ENCODE measurements around the gene C3orf52. TPM values are rescaled to one million over a fixed set of nuclear protein-coding genes. Genes with fewer than 3 reads are reported as not detected.

The C3orf52 gene
- total and polyA plus RNA-seq, 10 of the 15 experiments (the other 5 are each of a cell fraction or from before 2014, with no cell fraction given): 0.15 to 1.9 (median 0.73) TPM

DNA sequence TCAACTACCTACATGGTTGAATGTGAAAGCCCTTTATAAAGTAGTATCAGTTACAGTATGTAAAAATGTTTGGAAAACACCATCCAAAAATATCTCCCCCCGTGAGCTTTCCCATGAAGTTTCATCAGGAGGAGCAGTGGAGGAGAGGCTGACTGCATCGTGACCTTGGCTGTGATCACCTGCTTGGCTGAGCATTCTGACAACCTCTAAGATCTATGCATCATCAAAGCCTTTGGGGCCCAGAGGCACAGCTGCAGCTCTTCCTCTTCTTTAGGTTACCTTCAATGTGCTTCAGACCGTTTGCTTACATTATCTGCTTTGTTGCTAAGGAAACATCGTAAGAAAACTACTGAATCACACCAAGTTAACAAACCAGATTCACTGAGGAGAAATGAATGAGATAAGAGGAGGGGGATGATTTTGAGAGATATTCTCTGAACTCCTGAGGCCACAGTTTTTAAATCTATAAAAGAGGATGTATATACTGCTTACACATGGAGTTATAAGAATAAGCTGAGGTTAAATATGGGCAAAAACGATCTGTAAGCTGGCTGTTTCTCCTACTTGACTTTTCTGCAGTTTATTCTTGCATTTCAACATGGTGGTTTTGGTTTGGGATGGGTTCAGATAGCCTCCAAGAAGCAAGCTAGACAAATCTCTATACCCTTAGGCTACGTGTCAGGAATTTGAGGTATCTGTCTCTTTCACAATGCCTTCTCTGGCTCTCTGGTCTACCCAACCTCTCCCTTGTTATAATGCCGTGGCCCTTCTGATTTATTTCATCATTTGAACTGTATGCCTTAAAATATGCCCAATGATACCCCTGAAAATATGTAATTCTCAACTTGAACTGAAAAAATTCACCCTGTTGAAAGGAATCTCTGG is 42.9 kb downstream of the C3orf52 start (continued):
- TF ChIP-seq, protein P1, sequence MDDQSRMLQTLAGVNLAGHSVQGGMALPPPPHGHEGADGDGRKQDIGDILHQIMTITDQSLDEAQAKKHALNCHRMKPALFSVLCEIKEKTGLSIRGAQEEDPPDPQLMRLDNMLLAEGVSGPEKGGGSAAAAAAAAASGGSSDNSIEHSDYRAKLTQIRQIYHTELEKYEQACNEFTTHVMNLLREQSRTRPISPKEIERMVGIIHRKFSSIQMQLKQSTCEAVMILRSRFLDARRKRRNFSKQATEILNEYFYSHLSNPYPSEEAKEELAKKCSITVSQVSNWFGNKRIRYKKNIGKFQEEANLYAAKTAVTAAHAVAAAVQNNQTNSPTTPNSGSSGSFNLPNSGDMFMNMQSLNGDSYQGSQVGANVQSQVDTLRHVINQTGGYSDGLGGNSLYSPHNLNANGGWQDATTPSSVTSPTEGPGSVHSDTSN (IDR thresholded peaks at IDR 0.05; ENCODE audit: insufficient replicate concordance, low read depth, low read length): peak; percentile 20
- TF ChIP-seq RAD51 (IDR thresholded peaks at IDR 0.05): peak; percentile 72
- peak in 1 of 2 experiments; percentile 59; a peak in 2 of 4 replicates for TF ChIP-seq EP300 (IDR thresholded peaks at IDR 0.05; ENCODE audit: borderline replicate concordance in 1 of 2, control insufficient read depth in 1 of 2, low read depth in 2 of 2, low read length in 2 of 2)
- TF ChIP-seq HDAC6 (IDR thresholded peaks at IDR 0.05; ENCODE audit: unreplicated experiment): peak; percentile 18
- peak; percentile 91; the same call in 1 of the 2 replicates for TF ChIP-seq CHD1 (IDR thresholded peaks at IDR 0.05; ENCODE audit: low read depth, low read length)
- no peak for TF ChIP-seq DPF2 (IDR thresholded peaks at IDR 0.05)
- TF ChIP-seq, protein P2, sequence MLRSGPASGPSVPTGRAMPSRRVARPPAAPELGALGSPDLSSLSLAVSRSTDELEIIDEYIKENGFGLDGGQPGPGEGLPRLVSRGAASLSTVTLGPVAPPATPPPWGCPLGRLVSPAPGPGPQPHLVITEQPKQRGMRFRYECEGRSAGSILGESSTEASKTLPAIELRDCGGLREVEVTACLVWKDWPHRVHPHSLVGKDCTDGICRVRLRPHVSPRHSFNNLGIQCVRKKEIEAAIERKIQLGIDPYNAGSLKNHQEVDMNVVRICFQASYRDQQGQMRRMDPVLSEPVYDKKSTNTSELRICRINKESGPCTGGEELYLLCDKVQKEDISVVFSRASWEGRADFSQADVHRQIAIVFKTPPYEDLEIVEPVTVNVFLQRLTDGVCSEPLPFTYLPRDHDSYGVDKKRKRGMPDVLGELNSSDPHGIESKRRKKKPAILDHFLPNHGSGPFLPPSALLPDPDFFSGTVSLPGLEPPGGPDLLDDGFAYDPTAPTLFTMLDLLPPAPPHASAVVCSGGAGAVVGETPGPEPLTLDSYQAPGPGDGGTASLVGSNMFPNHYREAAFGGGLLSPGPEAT (IDR thresholded peaks at IDR 0.05; ENCODE audit: low read depth): peak; percentile 86
- TF ChIP-seq FOS (IDR thresholded peaks at IDR 0.05; ENCODE audit: borderline replicate concordance, extremely low read depth, insufficient read length): no peak
- TF ChIP-seq CBX5 (IDR thresholded peaks at IDR 0.05; ENCODE audit: low read depth): no peak
- TF ChIP-seq, protein P3, sequence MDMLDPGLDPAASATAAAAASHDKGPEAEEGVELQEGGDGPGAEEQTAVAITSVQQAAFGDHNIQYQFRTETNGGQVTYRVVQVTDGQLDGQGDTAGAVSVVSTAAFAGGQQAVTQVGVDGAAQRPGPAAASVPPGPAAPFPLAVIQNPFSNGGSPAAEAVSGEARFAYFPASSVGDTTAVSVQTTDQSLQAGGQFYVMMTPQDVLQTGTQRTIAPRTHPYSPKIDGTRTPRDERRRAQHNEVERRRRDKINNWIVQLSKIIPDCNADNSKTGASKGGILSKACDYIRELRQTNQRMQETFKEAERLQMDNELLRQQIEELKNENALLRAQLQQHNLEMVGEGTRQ (IDR thresholded peaks at IDR 0.05; ENCODE audit: borderline replicate concordance, low read depth, low read length): no peak; the same call in 1 of the 2 replicates
- TF ChIP-seq ZNF274 (IDR thresholded peaks at IDR 0.05; ENCODE audit: insufficient read depth, insufficient read length): no peak
- no peak for TF ChIP-seq LARP7 (IDR thresholded peaks at IDR 0.05)
- no peak for TF ChIP-seq RB1 (IDR thresholded peaks at IDR 0.05; ENCODE audit: borderline replicate concordance)
- TF ChIP-seq SP1 (IDR thresholded peaks at IDR 0.05; ENCODE audit: low read depth, low read length): peak; percentile 39
- TF ChIP-seq, protein P4, sequence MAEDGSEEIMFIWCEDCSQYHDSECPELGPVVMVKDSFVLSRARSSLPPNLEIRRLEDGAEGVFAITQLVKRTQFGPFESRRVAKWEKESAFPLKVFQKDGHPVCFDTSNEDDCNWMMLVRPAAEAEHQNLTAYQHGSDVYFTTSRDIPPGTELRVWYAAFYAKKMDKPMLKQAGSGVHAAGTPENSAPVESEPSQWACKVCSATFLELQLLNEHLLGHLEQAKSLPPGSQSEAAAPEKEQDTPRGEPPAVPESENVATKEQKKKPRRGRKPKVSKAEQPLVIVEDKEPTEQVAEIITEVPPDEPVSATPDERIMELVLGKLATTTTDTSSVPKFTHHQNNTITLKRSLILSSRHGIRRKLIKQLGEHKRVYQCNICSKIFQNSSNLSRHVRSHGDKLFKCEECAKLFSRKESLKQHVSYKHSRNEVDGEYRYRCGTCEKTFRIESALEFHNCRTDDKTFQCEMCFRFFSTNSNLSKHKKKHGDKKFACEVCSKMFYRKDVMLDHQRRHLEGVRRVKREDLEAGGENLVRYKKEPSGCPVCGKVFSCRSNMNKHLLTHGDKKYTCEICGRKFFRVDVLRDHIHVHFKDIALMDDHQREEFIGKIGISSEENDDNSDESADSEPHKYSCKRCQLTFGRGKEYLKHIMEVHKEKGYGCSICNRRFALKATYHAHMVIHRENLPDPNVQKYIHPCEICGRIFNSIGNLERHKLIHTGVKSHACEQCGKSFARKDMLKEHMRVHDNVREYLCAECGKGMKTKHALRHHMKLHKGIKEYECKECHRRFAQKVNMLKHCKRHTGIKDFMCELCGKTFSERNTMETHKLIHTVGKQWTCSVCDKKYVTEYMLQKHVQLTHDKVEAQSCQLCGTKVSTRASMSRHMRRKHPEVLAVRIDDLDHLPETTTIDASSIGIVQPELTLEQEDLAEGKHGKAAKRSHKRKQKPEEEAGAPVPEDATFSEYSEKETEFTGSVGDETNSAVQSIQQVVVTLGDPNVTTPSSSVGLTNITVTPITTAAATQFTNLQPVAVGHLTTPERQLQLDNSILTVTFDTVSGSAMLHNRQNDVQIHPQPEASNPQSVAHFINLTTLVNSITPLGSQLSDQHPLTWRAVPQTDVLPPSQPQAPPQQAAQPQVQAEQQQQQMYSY (CRISPR knock-in tag; IDR thresholded peaks at IDR 0.05): 0 out of 2 replicates have a peak, but pooled peaks have one; percentile 38
- TF ChIP-seq BHLHE40 (IDR thresholded peaks at IDR 0.05; ENCODE audit: borderline replicate concordance in 1 of 2, low read depth in 2 of 2, low read length in 1 of 2): peak; percentile 70 to 73
- peak; percentile 74; the same call in 1 of the 2 replicates for TF ChIP-seq EED (IDR thresholded peaks at IDR 0.05; ENCODE audit: low read depth)
- no peak; the same call in 1 of the 2 replicates for TF ChIP-seq JUNB (IDR thresholded peaks at IDR 0.05)
- no peak for TF ChIP-seq MYC (IDR thresholded peaks at IDR 0.05; ENCODE audit: insufficient read depth, insufficient read length, insufficient replicate concordance, low read length, severe bottlenecking)
